HG03108 (cell line): Measurements from ENCODE around the gene HORMAD1.
"Not testable (repeated sequence)": the region's sequence is repeated elsewhere in the genome, so short reads cannot be mapped to it uniquely, and the experiment has no call there.

Experiments used
- ATAC-seq: cut with Tn5 transposase; IDR thresholded peaks from one replicate; pipeline ENCODE4 v1.9.1; 2021; ENCODE audit warnings: moderate library complexity; ENCODE audit not compliant: unreplicated experiment

The HORMAD1 gene, protein sequence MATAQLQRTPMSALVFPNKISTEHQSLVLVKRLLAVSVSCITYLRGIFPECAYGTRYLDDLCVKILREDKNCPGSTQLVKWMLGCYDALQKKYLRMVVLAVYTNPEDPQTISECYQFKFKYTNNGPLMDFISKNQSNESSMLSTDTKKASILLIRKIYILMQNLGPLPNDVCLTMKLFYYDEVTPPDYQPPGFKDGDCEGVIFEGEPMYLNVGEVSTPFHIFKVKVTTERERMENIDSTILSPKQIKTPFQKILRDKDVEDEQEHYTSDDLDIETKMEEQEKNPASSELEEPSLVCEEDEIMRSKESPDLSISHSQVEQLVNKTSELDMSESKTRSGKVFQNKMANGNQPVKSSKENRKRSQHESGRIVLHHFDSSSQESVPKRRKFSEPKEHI

GRCh38 chr1:150720703-150721102 is at the start of gene HORMAD1:
Gene HORMAD1, minus strand, starts transcription at chr1:150720895. Its CDS starts 1,390 bp downstream, at chr1:150719505.
- ATAC-seq: no peak

- not testable (repeated sequence) for ATAC-seq
Measured at GRCh38 chr1:150767704-150768103, 47.0 kb upstream of the HORMAD1 start.

DNA sequence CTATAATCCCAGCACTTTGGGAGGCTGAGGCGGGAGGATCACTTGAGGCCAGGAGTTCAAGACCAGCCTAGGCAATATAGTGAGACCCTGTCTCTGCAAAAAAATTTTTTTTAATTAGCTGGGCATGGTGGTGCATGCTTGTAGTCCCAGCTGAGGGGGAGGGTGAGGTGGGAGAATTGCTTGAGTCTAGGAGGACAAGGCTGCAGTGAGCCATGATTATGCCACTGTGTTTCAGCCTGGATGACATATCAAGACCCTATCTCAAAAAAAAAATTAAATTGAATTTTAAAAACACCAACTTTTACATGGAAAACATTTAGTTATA is 45.2 kb upstream of the HORMAD1 start:
- ATAC-seq: peak; percentile 8

DNA sequence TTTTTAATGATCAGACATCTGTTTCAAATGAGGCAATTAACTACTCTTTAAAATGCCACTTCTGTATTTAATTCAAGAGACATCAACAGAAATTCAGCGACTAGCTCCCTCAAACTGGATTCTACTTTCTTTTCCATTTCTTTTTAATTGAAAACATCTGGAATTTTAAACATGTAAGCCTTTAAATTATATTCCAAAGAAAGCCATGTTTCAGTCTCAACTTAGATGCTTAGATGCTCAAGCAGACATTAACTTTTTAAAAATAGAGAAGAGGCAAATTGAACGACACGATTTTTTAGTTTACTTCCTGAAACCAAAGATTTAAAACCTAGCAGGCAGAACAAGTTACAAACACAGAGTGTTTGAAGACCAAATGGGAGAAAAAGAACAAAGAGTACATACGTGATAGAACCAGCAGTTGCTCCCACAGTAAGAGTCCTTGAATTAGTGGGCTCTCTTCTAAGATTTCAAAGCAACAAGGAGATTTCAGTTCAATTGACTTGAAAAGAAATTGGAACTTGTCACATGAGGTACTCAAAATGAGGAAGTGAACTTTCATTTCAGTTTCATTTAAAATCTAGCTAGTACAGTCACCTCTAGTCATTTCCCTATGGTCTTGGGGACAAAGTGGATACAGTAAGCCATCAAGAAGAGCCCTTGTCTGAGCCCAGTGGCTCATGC is 44.7 kb upstream of the HORMAD1 start, which contains the start of gene CTSS:
TSS of gene CTSS (minus strand) at position 483 of the 681 bp plus-strand sequence. CDS start 1,015 bp downstream, outside the sequence.
- peak; percentile 85 for ATAC-seq

GRCh38 chr1:150764617-150765101 is 44.0 kb upstream of the HORMAD1 start:
- ATAC-seq: no peak

GRCh38 chr1:150763018-150763417 is 42.3 kb upstream of the HORMAD1 start:
- no peak for ATAC-seq

- no peak for ATAC-seq
Measured at GRCh38 chr1:150762552-150762951, 41.9 kb upstream of the HORMAD1 start.

GRCh38 chr1:150761801-150762200 is 41.1 kb upstream of the HORMAD1 start:
- no peak for ATAC-seq

DNA sequence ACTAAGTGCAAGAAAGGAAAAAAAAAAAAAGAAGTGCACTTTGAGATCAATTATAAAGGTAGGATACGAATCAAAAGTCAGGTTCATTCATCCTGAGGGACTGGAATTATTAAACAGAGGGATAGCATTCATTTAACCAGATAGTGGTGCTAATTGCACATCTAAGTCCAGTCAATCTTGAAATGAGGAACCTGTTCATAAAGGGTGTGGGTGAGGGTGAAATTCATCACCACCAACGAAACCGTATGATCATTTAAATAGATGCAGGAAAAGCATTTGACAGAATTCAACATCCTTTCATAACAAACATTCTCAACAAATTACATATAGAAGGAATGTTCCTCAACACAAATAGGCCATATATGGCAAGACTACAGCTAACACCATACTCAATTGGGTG is 39.3 kb upstream of the HORMAD1 start:
- ATAC-seq: no peak

GRCh38 chr1:150753416-150753815 is 32.7 kb upstream of the HORMAD1 start:
- no peak for ATAC-seq

DNA sequence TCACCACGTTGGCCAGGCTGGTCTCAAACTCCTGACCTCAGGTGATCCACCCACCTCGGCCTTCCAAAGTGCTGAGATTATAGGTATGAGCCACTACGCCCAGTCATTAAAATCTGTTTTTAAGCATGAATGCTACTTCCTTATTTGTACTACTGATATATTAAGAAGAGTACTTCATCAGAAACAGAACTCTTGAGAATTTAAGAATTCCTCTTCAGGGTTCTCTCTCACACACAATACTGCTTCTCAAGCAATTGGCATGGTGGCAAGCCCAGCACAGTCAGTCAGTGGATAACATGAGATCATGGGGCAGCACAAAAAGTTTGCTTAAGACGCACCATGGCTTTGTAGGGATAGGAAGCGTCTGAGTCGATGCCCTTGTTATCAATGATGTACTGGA is 30.7 kb upstream of the HORMAD1 start:
- ATAC-seq: no peak

DNA sequence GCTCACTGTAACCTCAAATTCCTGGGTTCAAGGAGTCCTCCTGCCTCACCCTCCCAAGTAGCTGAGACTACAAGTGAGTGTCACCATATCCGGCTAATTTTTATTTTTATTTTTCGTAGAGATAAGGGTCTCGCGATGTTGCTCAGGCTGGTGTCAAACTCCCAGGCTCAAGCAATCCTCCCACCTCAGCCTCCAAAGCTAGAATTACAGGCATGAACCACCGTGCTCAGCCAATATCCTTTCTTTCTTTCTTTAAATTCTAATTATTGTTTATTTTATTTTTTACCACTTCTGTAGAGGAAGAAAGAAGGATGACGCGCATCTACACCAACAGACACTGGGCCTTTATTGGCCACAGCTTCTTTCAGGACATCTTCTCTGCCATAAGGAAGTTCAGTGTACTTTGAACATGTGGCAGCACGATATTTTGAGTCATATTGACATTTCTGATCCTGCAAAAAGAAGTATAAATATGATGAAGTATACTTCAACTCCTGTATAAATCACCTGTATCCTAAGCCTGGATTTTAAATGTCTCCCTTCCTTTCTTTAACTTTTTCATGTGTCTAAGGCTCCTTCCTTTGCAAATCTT is 29.1 kb upstream of the HORMAD1 start:
- no peak for ATAC-seq

GRCh38 chr1:150748878-150749719 is 28.4 kb upstream of the HORMAD1 start:
- no peak for ATAC-seq

DNA sequence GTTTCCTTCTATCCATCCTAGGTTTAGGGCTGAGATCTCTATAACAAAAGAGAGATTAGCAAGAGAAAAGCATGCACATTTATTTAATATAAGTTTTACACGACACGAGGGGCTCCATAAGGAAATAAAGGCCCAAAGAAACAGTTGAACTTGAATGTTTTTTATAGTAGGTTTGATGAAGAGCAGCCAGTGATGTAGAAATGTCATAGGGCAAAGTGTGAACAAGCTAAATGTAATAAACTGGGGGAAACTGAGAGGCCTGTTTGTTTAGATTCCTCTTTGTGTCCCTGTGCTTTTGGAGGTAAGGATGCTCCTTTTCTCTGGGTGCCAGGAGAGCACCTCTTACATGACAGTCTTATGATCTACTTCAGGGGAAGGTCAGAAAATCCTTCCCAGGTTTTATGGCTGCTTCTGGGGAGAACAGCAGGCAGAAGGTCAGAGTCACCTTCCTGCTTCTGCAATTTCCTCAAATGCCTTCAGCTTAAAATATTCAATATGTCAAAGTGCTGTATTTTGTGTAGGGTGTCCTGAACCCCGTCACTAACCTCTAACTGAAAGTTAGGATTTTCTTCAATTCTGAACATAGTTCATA is 9.5 kb upstream of the HORMAD1 start:
- ATAC-seq: no peak

GRCh38 chr1:150724336-150724735 is 3.6 kb upstream of the HORMAD1 start:
- no peak for ATAC-seq

GRCh38 chr1:150720098-150720497 is 597 bp downstream of the HORMAD1 start:
- ATAC-seq: no peak

GRCh38 chr1:150718225-150718891 is 2.3 kb downstream of the HORMAD1 start:
- no peak for ATAC-seq

- ATAC-seq: not testable (repeated sequence)
Measured at GRCh38 chr1:150709031-150709430, 11.7 kb downstream of the HORMAD1 start.

DNA sequence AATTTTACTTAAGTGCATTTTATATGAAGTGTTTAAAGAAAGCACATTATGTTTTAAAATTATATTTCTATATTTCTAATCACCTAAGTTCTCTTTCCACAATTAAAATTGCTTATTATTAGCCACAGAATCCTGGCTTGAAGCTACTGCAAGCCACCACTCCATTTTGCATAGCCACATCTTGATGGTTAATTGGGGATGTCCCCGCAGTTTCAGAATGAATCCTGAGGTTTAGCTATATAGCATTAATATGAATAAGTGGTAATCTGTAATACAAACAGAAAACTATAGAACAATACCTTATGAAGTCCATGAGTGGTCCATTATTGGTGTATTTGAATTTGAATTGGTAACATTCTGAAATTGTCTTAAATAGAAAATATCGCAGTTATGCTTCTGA is 12.1 kb downstream of the HORMAD1 start:
- ATAC-seq: peak; percentile 73

- no peak for ATAC-seq
Measured at GRCh38 chr1:150706091-150706490, 14.6 kb downstream of the HORMAD1 start.
